Brain microvascular endothelial cell (primary cell): ENCODE measurements around the gene GAA.

Experiments used
- DNase-seq: peaks from one replicate; pipeline ENCODE4 v3.0.0-alpha.2; 2020
- H3K27ac ChIP-seq: fragments of 250-450 bp; sonication (Bioruptor Pico); 2 replicates; pipeline ENCODE4 v1.5.1; 2020; ENCODE audit warnings: mild to moderate bottlenecking, moderate library complexity
- H3K27me3 ChIP-seq: fragments of 250-450 bp; sonication (Bioruptor Pico); replicated peaks from 2 replicates; pipeline ENCODE4 v1.5.1; 2020; ENCODE audit warnings: mild to moderate bottlenecking
- H3K36me3 ChIP-seq: fragments of 250-450 bp; sonication (Bioruptor Pico); replicated peaks from 2 replicates; pipeline ENCODE4 v1.5.1; 2020; ENCODE audit warnings: mild to moderate bottlenecking
- H3K4me3 ChIP-seq: 2 replicates; pipeline ENCODE4 v1.5.1; 2011; ENCODE audit warnings: low read depth, mild to moderate bottlenecking, control low read depth, low read length, moderate library complexity
- in situ Hi-C: cut with HindIII; loops from 2 replicates; pipeline ENCODE4 v1.10.0; 2017; ENCODE audit warnings: low sequenced_read_pairs, low pct_ligation_motif_present
- TF ChIP-seq, protein P1 (sequence below): IDR thresholded peaks from 2 replicates; pipeline ENCODE4 v1.5.1; 2011; ENCODE audit warnings: low read depth, mild to moderate bottlenecking, moderate library complexity, low read length, control low read depth, inconsistent platforms; ENCODE audit errors: missing control alignments

GAA gene

DNA sequence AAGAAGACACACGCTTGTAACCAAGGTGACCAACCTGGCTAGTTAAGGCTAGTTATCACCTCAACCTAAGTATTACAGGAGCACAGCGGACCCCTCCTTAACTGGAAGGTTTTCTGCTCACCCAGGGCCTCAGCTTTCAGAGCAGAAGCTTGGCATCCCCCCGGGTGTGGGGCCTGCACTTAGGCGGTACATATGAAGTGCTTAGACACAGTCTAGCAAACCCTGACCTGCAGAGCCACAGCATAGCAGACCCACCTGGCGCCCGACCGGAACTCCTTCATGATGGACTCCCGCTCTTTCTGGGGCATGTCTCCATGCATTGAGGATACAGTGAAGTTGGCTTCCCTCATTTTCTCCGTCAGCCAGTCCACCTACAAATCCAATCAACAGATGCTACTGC lies 35.8 kb downstream of the GAA start:
- no peaks in the 10 kb centered on the region for H3K27me3 ChIP-seq
- H3K27ac ChIP-seq: no peak overlapping the region
- peaks cover 80% of the 10 kb centered on the region for H3K36me3 ChIP-seq
- no peak overlapping the region for H3K4me3 ChIP-seq
- in situ Hi-C loops: no loop called here
- no peak for DNase-seq
- TF ChIP-seq, protein P1, sequence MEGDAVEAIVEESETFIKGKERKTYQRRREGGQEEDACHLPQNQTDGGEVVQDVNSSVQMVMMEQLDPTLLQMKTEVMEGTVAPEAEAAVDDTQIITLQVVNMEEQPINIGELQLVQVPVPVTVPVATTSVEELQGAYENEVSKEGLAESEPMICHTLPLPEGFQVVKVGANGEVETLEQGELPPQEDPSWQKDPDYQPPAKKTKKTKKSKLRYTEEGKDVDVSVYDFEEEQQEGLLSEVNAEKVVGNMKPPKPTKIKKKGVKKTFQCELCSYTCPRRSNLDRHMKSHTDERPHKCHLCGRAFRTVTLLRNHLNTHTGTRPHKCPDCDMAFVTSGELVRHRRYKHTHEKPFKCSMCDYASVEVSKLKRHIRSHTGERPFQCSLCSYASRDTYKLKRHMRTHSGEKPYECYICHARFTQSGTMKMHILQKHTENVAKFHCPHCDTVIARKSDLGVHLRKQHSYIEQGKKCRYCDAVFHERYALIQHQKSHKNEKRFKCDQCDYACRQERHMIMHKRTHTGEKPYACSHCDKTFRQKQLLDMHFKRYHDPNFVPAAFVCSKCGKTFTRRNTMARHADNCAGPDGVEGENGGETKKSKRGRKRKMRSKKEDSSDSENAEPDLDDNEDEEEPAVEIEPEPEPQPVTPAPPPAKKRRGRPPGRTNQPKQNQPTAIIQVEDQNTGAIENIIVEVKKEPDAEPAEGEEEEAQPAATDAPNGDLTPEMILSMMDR: no peak

DNA sequence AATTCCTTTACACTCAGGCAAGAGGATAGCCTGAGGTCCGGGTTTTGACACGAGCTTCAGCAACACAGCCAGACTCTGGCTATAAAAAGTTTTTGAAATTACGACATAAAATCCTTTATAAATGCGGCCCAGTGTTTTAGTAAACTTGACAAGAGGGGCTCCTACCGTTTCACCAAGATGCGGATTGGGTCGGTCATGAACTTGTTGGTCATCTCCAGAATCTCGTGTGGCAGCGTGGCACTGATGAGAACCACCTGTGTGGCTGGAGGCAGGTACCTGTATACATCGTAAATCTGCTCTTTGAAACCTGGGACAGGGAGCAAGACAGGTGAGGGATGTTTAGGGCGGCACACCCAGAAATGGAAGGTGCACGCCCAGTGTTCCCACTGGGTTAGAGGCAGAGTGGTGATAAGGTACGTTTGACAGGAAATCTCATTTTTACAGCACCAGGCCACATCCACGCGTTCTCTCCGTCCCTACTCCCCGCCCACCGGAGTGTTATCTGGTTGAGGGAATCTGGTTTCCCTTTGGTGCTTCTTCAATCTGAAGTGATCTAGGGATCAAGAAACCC lies 37.6 kb downstream of the GAA start:
- DNase-seq: no peak
- Histone ChIP-seq H3K27me3 (no peaks in the 10 kb centered on the region), H3K4me3 (no peak overlapping the region), H3K36me3 (peaks cover 86% of the 10 kb centered on the region), H3K27ac (no peak overlapping the region)
- TF ChIP-seq, protein P1: no peak
- in situ Hi-C loops: no loop called here

DNA sequence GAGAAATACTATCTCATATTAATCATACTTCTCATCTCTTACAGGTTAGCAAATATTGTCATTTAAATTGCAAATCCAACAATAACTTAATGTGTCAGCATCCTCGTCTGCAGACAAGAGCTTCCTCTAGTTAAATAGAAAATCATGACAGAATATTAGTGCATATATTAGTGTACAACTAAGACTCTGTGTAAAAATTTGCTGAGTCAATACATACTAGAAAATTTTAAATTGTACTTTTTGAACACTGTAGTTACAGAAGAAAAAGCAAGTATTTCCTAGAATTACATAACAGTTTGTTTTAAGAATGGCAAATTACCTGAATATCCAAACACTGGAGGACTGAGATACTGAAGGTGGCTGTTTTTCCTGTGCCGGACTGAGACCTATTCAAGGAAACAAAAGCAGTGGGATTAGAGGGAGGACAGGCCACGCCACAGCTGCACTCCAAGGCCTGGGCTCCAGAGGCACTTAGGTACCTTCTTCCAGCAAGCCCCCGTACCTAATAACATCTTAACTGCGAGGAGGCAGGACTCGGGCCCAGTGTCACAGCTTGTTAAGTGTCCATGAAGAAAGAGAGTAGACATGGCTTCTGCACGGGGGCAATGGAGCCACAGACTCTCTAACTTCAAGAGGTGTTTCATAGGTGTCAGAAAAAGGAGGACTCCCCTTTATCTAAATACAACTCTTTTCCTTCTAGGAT lies 40.2 kb downstream of the GAA start:
- no peaks in the 10 kb centered on the region for H3K27me3 ChIP-seq
- DNase-seq: no peak
- H3K36me3 ChIP-seq: peaks cover 65% of the 10 kb centered on the region
- no peak overlapping the region for H3K27ac ChIP-seq
- in situ Hi-C loops: no loop called here
- TF ChIP-seq, protein P1: no peak
- no peak overlapping the region for H3K4me3 ChIP-seq

DNA sequence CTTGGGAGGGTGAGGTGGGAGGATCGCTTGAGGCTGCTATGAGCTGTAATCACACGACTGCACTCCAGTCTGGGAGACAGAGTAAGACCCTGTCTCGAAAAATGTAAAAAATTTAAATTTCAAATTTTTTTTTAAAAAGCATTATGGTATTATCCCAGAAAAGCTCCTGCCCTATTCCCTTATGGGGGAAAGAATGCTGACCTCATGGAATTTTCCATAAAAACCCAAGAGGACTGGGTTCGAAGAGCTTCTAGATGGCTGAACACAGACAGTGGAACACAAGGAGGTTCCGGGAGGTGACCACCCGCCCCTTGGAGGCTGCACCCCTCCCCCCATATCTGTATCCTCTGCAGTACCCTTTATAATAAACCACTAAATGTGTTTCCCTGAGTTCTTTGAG lies 41.5 kb downstream of the GAA start:
- H3K36me3 ChIP-seq: peaks cover 52% of the 10 kb centered on the region
- TF ChIP-seq, protein P1: no peak
- no peak overlapping the region for H3K4me3 ChIP-seq
- no peak for DNase-seq
- in situ Hi-C loops: no loop called here
- H3K27me3 ChIP-seq: no peaks in the 10 kb centered on the region
- no peak overlapping the region for H3K27ac ChIP-seq

DNA sequence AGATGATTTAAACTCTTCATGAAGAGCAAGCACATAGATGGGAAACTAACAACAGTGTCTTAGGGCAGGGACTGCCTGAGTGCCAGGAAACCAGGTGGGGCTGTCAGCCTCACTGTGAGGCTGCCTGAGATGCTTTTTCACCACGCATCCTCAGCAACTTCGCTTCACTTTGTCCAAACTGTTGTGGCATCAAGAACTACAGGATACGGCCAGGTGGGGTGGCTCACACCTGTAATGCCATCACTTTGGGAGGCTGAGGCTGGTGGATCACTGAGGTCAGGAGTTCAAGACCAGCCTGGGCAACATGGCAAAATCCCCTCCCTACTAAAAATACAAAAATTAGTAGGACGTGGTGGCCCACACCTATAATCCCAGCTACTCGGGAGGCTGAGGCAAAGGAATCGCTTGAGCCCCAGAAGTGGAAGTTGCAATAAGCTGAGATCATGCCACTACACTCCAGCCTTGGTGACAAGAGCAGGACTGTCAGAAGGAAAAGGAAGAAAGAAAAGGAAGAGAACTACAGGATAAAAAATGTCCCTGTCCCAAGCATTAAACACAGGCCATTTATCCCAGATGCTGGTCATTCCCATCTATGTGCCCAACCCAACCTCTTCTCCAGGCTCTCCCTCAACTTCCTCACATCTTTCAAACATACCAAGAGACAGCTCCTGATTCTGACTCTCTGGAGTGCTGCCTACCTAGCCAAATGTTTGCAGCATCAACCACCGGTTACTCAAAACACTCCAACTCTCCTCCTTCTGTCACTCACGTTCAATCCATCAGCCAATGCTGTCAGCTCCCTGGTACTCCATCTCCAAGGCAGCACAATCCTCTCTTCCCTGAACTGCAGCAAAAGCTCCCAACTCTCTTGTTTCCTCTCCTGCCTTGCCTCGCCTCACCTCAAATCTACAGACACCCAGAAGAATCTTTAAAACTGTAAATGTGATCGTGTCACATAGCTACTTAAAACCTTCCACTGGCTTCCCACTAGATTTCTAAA lies 44.0 kb downstream of the GAA start:
- in situ Hi-C loops: no loop called here
- no peak overlapping the region for H3K27ac ChIP-seq

More for the DNA sequence above, 44.0 kb downstream of the GAA start:
- Histone ChIP-seq H3K4me3 (peak overlapping the region; percentile 96), H3K36me3 (peaks cover 29% of the 10 kb centered on the region), H3K27me3 (no peaks in the 10 kb centered on the region)
- no peak for DNase-seq
- TF ChIP-seq, protein P1: no peak
